GM12878 (cell line): ENCODE measurements around the gene ARHGEF25.
"Not testable (repeated sequence)": the region's sequence is repeated elsewhere in the genome, so short reads cannot be mapped to it uniquely, and the experiment has no call there.

ENCODE experiments used
- BHLHE40 ChIP-seq, 2 experiments: fragments of 450-650 bp in 1 of 2; IDR thresholded peaks; 2 replicates each; pipeline ENCODE4 v1.6.1; 2011 to 2017; ENCODE audit warnings: low read depth in 2 of 2, borderline replicate concordance in 1 of 2, improper control_type of control experiment in 1 of 2, low read length in 1 of 2, mild to moderate bottlenecking in 1 of 2
- BMI1 ChIP-seq: fragments of 450-650 bp; IDR thresholded peaks from 2 replicates; pipeline ENCODE4 v1.6.1; 2016; ENCODE audit warnings: mild to moderate bottlenecking, moderate library complexity, borderline replicate concordance
- CEBPB ChIP-seq, 2 experiments: fragments of 150-350 bp in 1 of 2; IDR thresholded peaks; 2 replicates each; pipeline ENCODE4 v1.6.1; 2012 to 2014; ENCODE audit warnings: low read depth in 2 of 2, low read length in 2 of 2, borderline replicate concordance in 1 of 2, inconsistent platforms in 1 of 2
- CHD1 ChIP-seq: IDR thresholded peaks from 2 replicates; pipeline ENCODE4 v1.6.1; 2012; ENCODE audit warnings: low read depth, low read length, improper control_type of control experiment
- CTCF ChIP-seq, 3 experiments: IDR thresholded peaks in 2 of 3; conservative IDR thresholded peaks in 1 of 3; 2 replicates each; pipeline ENCODE4 v1.5.1; 2011; ENCODE audit warnings: low read depth in 3 of 3, low read length in 3 of 3, mild to moderate bottlenecking in 3 of 3, control low read depth in 2 of 3, moderate library complexity in 2 of 3, inconsistent platforms in 1 of 3, mixed read lengths in 1 of 3; ENCODE audit not compliant: control insufficient read depth in 2 of 3, insufficient read depth in 1 of 3; ENCODE audit errors: extremely low read depth in 1 of 3
- ELK1 ChIP-seq: IDR thresholded peaks from 2 replicates; pipeline ENCODE4 v1.6.1; 2012; ENCODE audit warnings: low read depth, low read length, improper control_type of control experiment
- NR2C2 ChIP-seq: IDR thresholded peaks from 2 replicates; pipeline ENCODE4 v1.6.1; 2011; ENCODE audit warnings: borderline replicate concordance, low read depth; ENCODE audit not compliant: control insufficient read depth, insufficient read length
- POLR2A ChIP-seq: IDR thresholded peaks from 2 replicates; pipeline ENCODE4 v1.6.1; 2011; ENCODE audit warnings: low read depth, mild to moderate bottlenecking, low read length
- RFX5 ChIP-seq: IDR thresholded peaks from 2 replicates; pipeline ENCODE4 v1.6.1; 2011; ENCODE audit warnings: low read depth, low read length, improper control_type of control experiment
- SMC3 ChIP-seq: IDR thresholded peaks from 2 replicates; pipeline ENCODE4 v1.6.1; 2011; ENCODE audit warnings: low read length, improper control_type of control experiment, borderline replicate concordance
- YY1 ChIP-seq: IDR thresholded peaks from 2 replicates; pipeline ENCODE4 v1.6.1; 2011; ENCODE audit warnings: low read depth, mild to moderate bottlenecking, low read length
- ZBED1 ChIP-seq: IDR thresholded peaks from 2 replicates; pipeline ENCODE4 v1.6.1; 2016; ENCODE audit warnings: borderline replicate concordance
- ZNF592 ChIP-seq: fragments of 450-650 bp; IDR thresholded peaks from 2 replicates; pipeline ENCODE4 v1.6.1; 2017; ENCODE audit warnings: mild to moderate bottlenecking, moderate library complexity

- not testable (repeated sequence) for TF ChIP-seq BHLHE40 (IDR thresholded peaks at IDR 0.05; ENCODE audit: borderline replicate concordance in 1 of 2, low read depth in 2 of 2, low read length in 1 of 2); BMI1; NR2C2; SMC3; ZBED1; POLR2A; ELK1; RFX5; YY1; CEBPB (IDR thresholded peaks at IDR 0.05; ENCODE audit: borderline replicate concordance in 1 of 2, low read depth in 2 of 2, low read length in 2 of 2); ZNF592; CTCF (IDR thresholded peaks at IDR 0.05 in 2 of 3, conservative IDR thresholded peaks at IDR 0.05 in 1 of 3; ENCODE audit: control insufficient read depth in 2 of 3, extremely low read depth in 1 of 3, insufficient read depth in 1 of 3, low read depth in 3 of 3, low read length in 3 of 3); CHD1
Measured at GRCh38 chr12:57570438-57570837, 40.8 kb upstream of the ARHGEF25 start.
